Hematopoietic multipotent progenitor cell (in vitro differentiated cells): ENCODE measurements around the gene MEF2D. TPM values are rescaled to one million over a fixed set of nuclear protein-coding genes. Genes with fewer than 3 reads are reported as not detected.

ENCODE experiments used
- DNase-seq, 3 donors: peaks; one replicate each; pipeline ENCODE4 v3.0.0-alpha.2; 2011 to 2015; ENCODE audit warnings: low read depth in 2 of 3, low spot score in 2 of 3
- total RNA-seq: library from RNA; depleted of rRNA; stranded (reverse); fragments of >200 nt; gene quantifications from one replicate; pipeline ENCODE4 v1.2.3, GENCODE V29; 2012

Gene MEF2D
- total RNA-seq, 1 donor, result 54.7 TPM

GRCh38 chr1:156451505-156452160, 48.9 kb downstream of the MEF2D start:
- DNase-seq, result no peak

- no peak for DNase-seq
These were observed 52.2 kb downstream of the MEF2D start for GRCh38 chr1:156448134-156448967.

- DNase-seq, result peak; percentile 60 to 75 (median 73)
These were observed 54.7 kb downstream of the MEF2D start for GRCh38 chr1:156445789-156446263.

GRCh38 chr1:156444407-156445001, 56.1 kb downstream of the MEF2D start:
- peak in 2 of 3 donors; percentile 51 to 69 for DNase-seq

- DNase-seq, result no peak
These were observed 57.3 kb downstream of the MEF2D start for GRCh38 chr1:156443286-156443685.

GRCh38 chr1:156440654-156441437, 59.7 kb downstream of the MEF2D start:
- no peak for DNase-seq

- no peak for DNase-seq
These were observed 60.8 kb downstream of the MEF2D start for GRCh38 chr1:156439777-156440183.

- DNase-seq, result no peak
These were observed 61.4 kb downstream of the MEF2D start for GRCh38 chr1:156439036-156439776.

GRCh38 chr1:156438278-156438987, 62.1 kb downstream of the MEF2D start:
- DNase-seq, result no peak

GRCh38 chr1:156437037-156437867, 63.3 kb downstream of the MEF2D start:
- DNase-seq, result no peak

GRCh38 chr1:156436141-156437036, 64.2 kb downstream of the MEF2D start:
- no peak for DNase-seq

- DNase-seq, result no peak
These were observed 64.9 kb downstream of the MEF2D start for GRCh38 chr1:156435545-156436140.

- DNase-seq, result no peak
These were observed 65.5 kb downstream of the MEF2D start for GRCh38 chr1:156434989-156435544.

- DNase-seq, result no peak
These were observed 67.0 kb downstream of the MEF2D start for GRCh38 chr1:156433602-156434001.

GRCh38 chr1:156433032-156433431, 67.5 kb downstream of the MEF2D start:
- DNase-seq, result no peak

- DNase-seq, result no peak
These were observed 67.9 kb downstream of the MEF2D start for GRCh38 chr1:156432669-156433018.
